GM19463 (cell line): ENCODE data around the gene RASGEF1C.

Source experiments
- ATAC-seq: cut with Tn5 transposase; IDR thresholded peaks from one replicate; pipeline ENCODE4 v1.9.1; 2021; ENCODE audit warnings: mild to moderate bottlenecking, moderate library complexity; ENCODE audit not compliant: unreplicated experiment

RASGEF1C gene

GRCh38 chr5:180209137-180209581 lies at the start of gene RASGEF1C:
Gene RASGEF1C (minus strand): TSS chr5:180209211. CDS start chr5:180138052, 71,159 bp downstream.
- ATAC-seq: peak; percentile 87

- ATAC-seq: no peak
Observed at GRCh38 chr5:180253036-180253824, 44.2 kb upstream of the RASGEF1C start.

- ATAC-seq: no peak
Observed at GRCh38 chr5:180251887-180252286, 42.9 kb upstream of the RASGEF1C start.

- ATAC-seq: no peak
Observed at GRCh38 chr5:180251141-180251540, 42.1 kb upstream of the RASGEF1C start.

- no peak for ATAC-seq
Observed at GRCh38 chr5:180250329-180250728, 41.3 kb upstream of the RASGEF1C start.

GRCh38 chr5:180241600-180241999 lies 32.6 kb upstream of the RASGEF1C start:
- no peak for ATAC-seq

- no peak for ATAC-seq
Observed at GRCh38 chr5:180238631-180239030, 29.6 kb upstream of the RASGEF1C start.

GRCh38 chr5:180235846-180236245 lies 26.8 kb upstream of the RASGEF1C start:
- no peak for ATAC-seq

GRCh38 chr5:180235077-180235476 lies 26.1 kb upstream of the RASGEF1C start:
- no peak for ATAC-seq

- ATAC-seq: no peak
Observed at GRCh38 chr5:180234271-180234670, 25.3 kb upstream of the RASGEF1C start.

GRCh38 chr5:180233729-180234128 lies 24.7 kb upstream of the RASGEF1C start:
- ATAC-seq: no peak

GRCh38 chr5:180230017-180230416 lies 21.0 kb upstream of the RASGEF1C start:
- no peak for ATAC-seq

- ATAC-seq: no peak
Observed at GRCh38 chr5:180222056-180222455, 13.0 kb upstream of the RASGEF1C start.

- ATAC-seq: no peak
Observed at GRCh38 chr5:180217797-180218196, 8.8 kb upstream of the RASGEF1C start.

GRCh38 chr5:180216646-180217171 lies 7.7 kb upstream of the RASGEF1C start:
- ATAC-seq: no peak

- no peak for ATAC-seq
Observed at GRCh38 chr5:180215783-180216630, 7.0 kb upstream of the RASGEF1C start.

- ATAC-seq: no peak
Observed at GRCh38 chr5:180214870-180215770, 6.1 kb upstream of the RASGEF1C start.

- no peak for ATAC-seq
Observed at GRCh38 chr5:180213657-180214207, 4.7 kb upstream of the RASGEF1C start.

- ATAC-seq: no peak
Observed at GRCh38 chr5:180213256-180213600, 4.2 kb upstream of the RASGEF1C start.
